ENCODE measurements around the gene PLEKHO2.

DNA sequence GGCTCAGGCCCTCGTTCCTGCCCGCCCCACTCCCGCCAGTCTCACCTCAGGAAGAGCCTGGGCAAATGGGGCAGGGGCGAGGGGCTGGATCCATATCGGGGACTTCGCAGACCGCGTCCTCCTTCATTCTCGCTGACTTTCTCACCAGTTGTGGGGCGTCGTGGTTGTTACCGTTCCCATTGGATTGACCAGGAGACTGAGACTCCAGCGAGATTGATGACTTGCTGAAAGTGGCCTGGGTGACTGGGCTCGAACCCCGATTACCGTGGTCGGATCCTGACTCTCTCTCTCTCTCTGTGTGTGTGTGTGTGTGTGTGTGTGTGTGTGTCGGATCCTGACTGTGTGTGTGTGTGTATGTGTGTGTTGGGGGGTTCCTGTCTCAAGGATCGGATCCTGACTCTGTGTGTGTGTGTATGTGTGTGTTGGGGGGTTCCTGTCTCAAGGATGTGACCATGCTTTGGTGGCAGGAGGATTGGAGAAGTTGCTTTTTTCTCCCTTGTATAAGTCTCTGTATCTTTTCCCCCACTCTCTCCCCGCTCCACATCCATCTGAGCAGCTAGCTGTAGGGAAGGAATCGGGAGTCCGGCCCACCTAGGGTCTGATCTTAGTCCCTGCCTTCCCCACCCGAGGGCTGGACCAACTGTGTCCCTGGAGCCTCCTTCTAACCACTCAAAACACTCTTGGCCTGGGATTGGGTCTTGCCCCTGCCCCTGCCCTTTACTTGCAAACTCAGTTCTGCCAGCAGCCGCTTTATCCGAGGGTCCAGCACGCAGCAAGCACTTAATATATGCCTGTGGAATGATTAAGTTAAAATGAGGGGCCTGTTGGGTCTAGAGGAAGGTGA, 603 bp downstream of the PLEKHO2 start:
- TF ChIP-seq, protein P1, sequence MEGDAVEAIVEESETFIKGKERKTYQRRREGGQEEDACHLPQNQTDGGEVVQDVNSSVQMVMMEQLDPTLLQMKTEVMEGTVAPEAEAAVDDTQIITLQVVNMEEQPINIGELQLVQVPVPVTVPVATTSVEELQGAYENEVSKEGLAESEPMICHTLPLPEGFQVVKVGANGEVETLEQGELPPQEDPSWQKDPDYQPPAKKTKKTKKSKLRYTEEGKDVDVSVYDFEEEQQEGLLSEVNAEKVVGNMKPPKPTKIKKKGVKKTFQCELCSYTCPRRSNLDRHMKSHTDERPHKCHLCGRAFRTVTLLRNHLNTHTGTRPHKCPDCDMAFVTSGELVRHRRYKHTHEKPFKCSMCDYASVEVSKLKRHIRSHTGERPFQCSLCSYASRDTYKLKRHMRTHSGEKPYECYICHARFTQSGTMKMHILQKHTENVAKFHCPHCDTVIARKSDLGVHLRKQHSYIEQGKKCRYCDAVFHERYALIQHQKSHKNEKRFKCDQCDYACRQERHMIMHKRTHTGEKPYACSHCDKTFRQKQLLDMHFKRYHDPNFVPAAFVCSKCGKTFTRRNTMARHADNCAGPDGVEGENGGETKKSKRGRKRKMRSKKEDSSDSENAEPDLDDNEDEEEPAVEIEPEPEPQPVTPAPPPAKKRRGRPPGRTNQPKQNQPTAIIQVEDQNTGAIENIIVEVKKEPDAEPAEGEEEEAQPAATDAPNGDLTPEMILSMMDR (IDR thresholded peaks at IDR 0.05) = no peak
- no peak for TF ChIP-seq POLR2A (IDR thresholded peaks at IDR 0.05)

Data from Peyer's patch (tissue), 4 donors.